Measurements from ENCODE around the gene CPSF7. TPM values are rescaled to one million over a fixed set of nuclear protein-coding genes. Genes with fewer than 3 reads are reported as not detected.

Gene CPSF7
- total RNA-seq, 1 donor from 2014 or later = 83.7 TPM

DNA sequence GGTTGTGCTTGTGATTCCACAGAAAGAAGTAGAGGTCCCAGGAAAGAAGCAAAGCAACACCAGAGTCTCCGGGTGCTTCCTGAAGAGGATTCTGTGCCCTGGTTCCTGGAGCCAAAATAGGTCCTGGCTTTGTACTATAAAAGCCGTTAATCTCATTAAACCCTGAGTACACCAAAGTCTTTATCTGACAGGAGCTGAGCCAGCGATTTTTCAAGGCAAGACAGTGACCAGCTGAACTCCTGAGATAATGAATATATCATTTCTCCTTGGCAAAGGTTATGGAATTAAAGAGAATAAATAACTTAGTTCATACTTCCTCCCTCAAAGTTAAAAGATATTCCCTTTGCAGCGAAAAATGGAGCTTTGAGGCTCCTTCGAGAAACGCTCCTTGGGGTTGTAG, 62.4 kb downstream of the CPSF7 start:
- peaks cover 6% of the 10 kb centered on the region for H3K9me3 Mint-ChIP-seq (ENCODE audit: unreplicated experiment)
- H3K4me3 Mint-ChIP-seq (ENCODE audit: unreplicated experiment) = no peak overlapping the region
- H3K4me1 Mint-ChIP-seq (ENCODE audit: low read depth, unreplicated experiment) = peaks cover 9% of the 10 kb centered on the region
- TF ChIP-seq, protein P1, sequence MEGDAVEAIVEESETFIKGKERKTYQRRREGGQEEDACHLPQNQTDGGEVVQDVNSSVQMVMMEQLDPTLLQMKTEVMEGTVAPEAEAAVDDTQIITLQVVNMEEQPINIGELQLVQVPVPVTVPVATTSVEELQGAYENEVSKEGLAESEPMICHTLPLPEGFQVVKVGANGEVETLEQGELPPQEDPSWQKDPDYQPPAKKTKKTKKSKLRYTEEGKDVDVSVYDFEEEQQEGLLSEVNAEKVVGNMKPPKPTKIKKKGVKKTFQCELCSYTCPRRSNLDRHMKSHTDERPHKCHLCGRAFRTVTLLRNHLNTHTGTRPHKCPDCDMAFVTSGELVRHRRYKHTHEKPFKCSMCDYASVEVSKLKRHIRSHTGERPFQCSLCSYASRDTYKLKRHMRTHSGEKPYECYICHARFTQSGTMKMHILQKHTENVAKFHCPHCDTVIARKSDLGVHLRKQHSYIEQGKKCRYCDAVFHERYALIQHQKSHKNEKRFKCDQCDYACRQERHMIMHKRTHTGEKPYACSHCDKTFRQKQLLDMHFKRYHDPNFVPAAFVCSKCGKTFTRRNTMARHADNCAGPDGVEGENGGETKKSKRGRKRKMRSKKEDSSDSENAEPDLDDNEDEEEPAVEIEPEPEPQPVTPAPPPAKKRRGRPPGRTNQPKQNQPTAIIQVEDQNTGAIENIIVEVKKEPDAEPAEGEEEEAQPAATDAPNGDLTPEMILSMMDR (IDR thresholded peaks at IDR 0.05; ENCODE audit: partially characterized antibody, unreplicated experiment) = no peak
- no peak for DNase-seq
- no peak overlapping the region for H3K27ac Mint-ChIP-seq (ENCODE audit: unreplicated experiment)
- H3K36me3 Mint-ChIP-seq (ENCODE audit: unreplicated experiment) = peaks cover 21% of the 10 kb centered on the region
- no peaks in the 10 kb centered on the region for H3K27me3 Mint-ChIP-seq (ENCODE audit: unreplicated experiment)

DNA sequence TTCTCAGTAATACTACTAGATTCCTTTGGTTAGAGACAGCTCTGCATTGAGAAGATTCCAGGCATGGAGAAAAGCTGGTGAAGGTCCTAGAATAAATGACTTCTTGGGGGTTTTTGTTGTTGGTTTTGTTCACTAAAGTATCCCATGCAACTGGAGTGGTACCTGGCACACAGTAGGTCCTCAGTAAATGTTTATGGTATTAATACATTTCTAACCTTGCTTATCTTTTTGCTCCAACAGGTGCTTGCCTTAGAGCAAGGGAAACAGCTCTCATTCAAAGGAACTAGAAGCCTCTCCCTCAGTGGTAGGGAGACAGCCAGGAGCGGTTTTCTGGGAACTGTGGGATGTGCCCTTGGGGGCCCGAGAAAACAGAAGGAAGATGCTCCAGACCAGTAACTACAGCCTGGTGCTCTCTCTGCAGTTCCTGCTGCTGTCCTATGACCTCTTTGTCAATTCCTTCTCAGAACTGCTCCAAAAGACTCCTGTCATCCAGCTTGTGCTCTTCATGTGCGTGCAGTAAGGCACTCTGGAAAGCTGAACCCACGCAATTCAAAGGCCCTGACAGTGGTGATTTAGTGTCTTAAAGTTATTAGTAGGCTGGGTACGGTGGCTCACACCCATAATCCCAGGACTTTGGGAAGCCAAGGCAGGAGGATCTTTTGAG, 65.6 kb downstream of the CPSF7 start:
- Mint-ChIP-seq H3K4me1 (ENCODE audit: low read depth, unreplicated experiment) (peaks cover 12% of the 10 kb centered on the region), H3K27ac (ENCODE audit: unreplicated experiment) (no peak overlapping the region), H3K27me3 (ENCODE audit: unreplicated experiment) (no peaks in the 10 kb centered on the region), H3K4me3 (ENCODE audit: unreplicated experiment) (no peak overlapping the region), H3K9me3 (ENCODE audit: unreplicated experiment) (peaks cover 9% of the 10 kb centered on the region), H3K36me3 (ENCODE audit: unreplicated experiment) (peaks cover 7% of the 10 kb centered on the region)
- DNase-seq = no peak
- TF ChIP-seq, protein P1 (IDR thresholded peaks at IDR 0.05; ENCODE audit: partially characterized antibody, unreplicated experiment) = no peak

DNA sequence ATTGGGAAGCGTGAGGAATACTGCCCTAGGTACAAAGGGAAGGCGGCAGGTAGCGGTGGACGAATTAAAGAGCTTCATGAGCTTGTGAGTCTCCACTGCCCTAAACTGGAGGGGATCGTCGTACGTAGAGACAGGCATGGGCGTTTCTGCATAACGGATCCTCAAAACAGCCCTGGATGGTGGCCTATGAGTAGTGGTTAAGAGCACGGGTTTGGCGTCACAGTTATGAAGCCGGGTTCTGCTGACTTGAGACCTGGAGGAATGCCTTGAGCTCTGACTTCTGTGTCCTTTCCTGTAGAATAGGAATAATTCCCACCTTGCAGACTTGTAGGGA, 67.3 kb downstream of the CPSF7 start:
- Mint-ChIP-seq H3K27ac (ENCODE audit: unreplicated experiment) (peak overlapping the region; percentile 97), H3K4me1 (ENCODE audit: low read depth, unreplicated experiment) (peaks cover 12% of the 10 kb centered on the region), H3K27me3 (ENCODE audit: unreplicated experiment) (no peaks in the 10 kb centered on the region), H3K9me3 (ENCODE audit: unreplicated experiment) (peaks cover 9% of the 10 kb centered on the region), H3K36me3 (ENCODE audit: unreplicated experiment) (no peaks in the 10 kb centered on the region), H3K4me3 (ENCODE audit: unreplicated experiment) (peak overlapping the region; percentile 98)
- TF ChIP-seq, protein P1 (IDR thresholded peaks at IDR 0.05; ENCODE audit: partially characterized antibody, unreplicated experiment) = no peak
- DNase-seq = no peak

GRCh38 chr11:61361741-61362541, 67.8 kb downstream of the CPSF7 start, which contains the start of the genes CYB561A3 and TMEM138:
CYB561A3 (minus strand) TSS chr11:61361882; CDS start chr11:61356713, 5,169 bp downstream.
TMEM138 (plus strand) TSS chr11:61362374; CDS start chr11:61364391, 2,017 bp downstream.
- peaks cover 12% of the 10 kb centered on the region for H3K4me1 Mint-ChIP-seq (ENCODE audit: low read depth, unreplicated experiment)
- H3K27ac Mint-ChIP-seq (ENCODE audit: unreplicated experiment) = peak within 1 kb of the TSS; percentile 97
- H3K27me3 Mint-ChIP-seq (ENCODE audit: unreplicated experiment) = no peaks in the 10 kb centered on the region
- no peaks in the 10 kb centered on the region for H3K36me3 Mint-ChIP-seq (ENCODE audit: unreplicated experiment)
- peak within 1 kb of the TSS; percentile 98 for H3K4me3 Mint-ChIP-seq (ENCODE audit: unreplicated experiment)
- DNase-seq = peak; percentile 91
- TF ChIP-seq, protein P1 (IDR thresholded peaks at IDR 0.05; ENCODE audit: partially characterized antibody, unreplicated experiment) = no peak
- H3K9me3 Mint-ChIP-seq (ENCODE audit: unreplicated experiment) = peaks cover 9% of the 10 kb centered on the region

Measured in glutamatergic neuron (in vitro differentiated cells).